Measurements from ENCODE around the gene MLX.
A peak's percentile ranks its signal among the peaks of the same experiment; 100 is the strongest.
"Not testable (repeated sequence)": the region's sequence is repeated elsewhere in the genome, so short reads cannot be mapped to it uniquely, and the experiment has no call there.

Gene MLX

GRCh38 chr17:42555122-42555622 is 11.7 kb upstream of the MLX start:
- no peak for DNase-seq (ENCODE audit: low spot score)

GRCh38 chr17:42555961-42556617 is 10.8 kb upstream of the MLX start:
- not testable (repeated sequence) for DNase-seq (ENCODE audit: low spot score)

GRCh38 chr17:42559075-42559474 is 7.8 kb upstream of the MLX start:
- no peak for DNase-seq (ENCODE audit: low spot score)

GRCh38 chr17:42560246-42560645 is 6.7 kb upstream of the MLX start:
- DNase-seq (ENCODE audit: low spot score): no peak

DNA sequence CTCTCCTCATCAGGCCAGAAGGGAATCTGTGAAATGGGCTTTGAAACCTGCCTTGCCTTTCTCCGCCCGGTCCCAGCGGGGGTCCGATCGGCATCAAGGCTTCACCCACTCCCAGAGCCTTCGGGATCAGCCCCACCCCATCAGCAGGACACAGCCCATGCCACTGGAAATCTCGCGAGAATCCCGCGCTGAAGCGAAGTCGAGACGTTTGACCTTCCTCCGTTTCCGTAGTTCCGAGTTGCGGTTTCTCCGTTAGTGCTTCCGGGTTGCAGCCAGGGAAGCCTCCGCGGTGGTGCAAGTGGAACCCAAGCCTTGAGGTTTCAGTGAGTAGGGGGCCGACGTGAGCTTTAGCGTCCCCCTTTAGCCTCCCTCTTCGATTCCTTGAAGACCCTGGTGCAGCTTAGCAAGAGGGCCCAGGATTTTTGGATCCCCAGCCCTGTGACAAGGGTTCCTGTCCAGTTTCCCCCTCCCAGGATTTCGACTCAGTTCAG is 5.0 kb upstream of the MLX start, which contains the start of gene COASY:
Gene COASY, plus strand, starts transcription at position 252 of the 491 bp plus-strand sequence. CDS start 475 bp downstream, outside the sequence.
- DNase-seq (ENCODE audit: low spot score): peak; percentile 94

GRCh38 chr17:42562388-42563142 is 4.3 kb upstream of the MLX start:
- DNase-seq (ENCODE audit: low spot score): no peak

GRCh38 chr17:42563143-42563509 is 3.8 kb upstream of the MLX start:
- DNase-seq (ENCODE audit: low spot score): no peak

DNA sequence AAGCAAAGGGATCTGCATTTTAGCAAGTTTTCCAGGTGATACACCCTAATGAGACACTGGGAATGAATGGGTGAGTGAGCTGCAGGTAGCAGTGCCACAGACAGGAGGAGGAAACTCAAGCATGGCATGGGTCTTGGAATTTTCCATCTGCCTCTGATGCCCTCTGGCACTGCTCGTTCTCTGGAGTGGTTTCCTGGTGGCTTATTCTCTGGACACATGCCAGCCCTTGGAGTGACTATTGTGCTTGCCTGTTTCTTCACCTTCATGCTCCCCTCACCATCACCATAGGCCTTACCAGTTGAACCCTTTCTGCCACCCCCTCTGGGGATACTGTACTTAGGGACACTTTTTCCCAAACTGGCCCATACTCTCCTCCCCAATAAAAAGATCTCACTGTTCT is 3.4 kb upstream of the MLX start:
- DNase-seq (ENCODE audit: low spot score): no peak

DNA sequence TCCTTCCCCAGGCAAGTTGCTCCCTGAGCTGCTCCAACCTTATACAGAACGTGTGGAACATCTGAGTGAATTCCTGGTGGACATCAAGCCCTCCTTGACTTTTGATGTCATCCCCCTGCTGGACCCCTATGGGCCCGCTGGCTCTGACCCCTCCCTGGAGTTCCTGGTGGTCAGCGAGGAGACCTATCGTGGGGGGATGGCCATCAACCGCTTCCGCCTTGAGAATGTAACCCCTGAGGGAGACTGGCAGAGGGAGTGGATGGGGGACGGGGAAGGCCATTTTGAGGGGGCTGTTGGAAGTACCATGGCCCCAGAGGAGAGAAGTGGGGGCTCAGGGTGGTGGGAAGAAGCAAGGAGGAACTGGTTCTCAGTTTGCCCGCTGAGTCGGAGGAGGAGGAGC is 3.0 kb upstream of the MLX start:
- DNase-seq (ENCODE audit: low spot score): no peak

DNA sequence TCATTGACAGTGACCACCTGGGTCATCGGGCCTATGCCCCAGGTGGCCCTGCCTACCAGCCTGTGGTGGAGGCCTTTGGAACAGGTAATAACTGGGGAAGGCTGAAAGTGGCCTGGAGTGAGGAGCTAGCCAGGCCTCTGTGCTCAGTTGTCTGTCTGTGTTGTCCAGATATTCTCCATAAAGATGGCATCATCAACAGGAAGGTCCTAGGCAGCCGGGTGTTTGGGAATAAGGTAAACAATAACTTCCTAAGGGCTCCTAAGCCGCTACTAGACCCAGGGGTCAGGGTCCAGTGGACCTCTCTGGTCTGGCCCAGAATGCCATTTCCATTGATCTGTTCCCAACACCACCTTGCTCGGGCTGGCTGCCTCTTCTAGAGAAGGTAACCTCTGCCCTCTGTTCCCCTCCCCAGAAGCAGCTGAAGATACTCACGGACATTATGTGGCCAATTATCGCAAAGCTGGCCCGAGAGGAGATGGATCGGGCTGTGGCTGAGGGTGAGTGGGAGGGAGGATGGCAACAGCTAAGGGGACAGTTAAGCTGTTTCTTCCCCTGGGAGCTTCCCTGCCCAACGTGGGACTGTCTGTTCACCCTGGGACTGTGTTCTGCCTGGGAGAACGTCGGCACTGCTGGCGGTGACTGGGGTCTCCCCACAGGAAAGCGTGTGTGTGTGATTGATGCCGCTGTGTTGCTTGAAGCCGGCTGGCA is 1.9 kb upstream of the MLX start:
- DNase-seq (ENCODE audit: low spot score): no peak

GRCh38 chr17:42565523-42566214 is 1.2 kb upstream of the MLX start:
- no peak for DNase-seq (ENCODE audit: low spot score)

DNA sequence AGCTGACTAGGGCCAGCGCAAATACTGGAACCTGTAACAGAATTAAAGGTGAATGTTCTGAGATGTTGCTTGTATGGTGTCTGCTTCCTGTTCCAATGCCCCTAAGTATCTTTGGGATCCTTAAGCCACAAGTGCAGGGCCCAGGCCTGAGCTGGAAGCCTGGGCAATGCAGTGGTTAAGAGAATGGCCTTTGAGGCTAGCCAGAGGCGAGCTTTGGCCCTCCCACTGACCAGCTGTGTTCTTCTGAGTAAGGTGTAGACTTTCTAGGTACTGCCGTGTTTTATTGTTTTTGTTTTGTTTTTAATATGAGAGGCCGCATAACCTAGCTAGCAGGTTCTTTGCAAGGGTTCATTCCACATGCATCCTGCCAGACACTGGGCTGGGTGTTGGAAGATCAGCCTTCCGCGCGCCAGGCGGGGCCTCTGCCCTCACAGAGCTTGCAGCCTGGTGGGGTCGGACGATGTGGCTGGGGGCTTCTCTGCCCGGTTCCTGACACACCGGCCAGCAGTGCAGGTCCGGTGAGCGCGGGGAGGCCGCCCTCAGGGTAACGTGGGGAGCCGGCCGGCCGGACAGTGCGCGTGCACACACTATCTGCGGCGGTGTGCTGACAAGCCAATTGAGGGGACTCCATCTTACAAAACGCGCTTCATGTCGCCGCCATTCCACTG is 551 bp upstream of the MLX start:
- no peak for DNase-seq (ENCODE audit: low spot score)

DNA sequence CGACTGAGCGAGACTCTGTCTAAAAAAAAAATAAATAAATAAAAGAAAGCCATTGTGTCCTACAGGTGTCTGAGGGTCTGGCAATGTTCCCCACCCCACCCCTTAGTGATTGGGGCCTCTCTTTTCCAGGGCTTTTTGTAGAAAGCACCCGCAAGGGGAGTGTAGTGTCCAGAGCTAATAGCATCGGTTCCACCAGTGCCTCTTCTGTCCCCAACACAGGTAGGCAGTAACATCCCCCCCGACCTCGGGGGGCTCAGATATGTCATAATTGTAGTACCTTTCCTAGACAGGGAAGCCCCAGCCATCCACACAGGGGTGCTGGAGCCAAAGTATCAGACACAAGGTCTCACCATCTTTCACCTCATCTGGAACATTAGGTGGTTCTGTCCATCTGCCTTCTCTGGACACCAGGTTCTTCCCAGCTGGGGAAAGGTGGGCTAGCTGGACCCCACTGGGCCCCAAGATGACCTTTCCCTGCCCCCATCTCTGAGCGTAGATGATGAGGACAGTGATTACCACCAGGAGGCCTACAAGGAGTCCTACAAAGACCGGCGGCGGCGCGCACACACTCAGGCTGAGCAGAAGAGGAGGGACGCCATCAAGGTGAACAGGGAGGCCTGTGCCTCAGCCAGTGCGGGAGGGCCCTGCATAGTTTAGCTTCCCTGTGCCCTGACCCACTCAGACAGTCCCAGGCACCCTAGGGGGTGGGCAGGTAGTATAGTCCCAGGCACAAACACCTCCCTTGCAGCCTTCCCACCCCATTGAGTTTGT is 1.6 kb downstream of the MLX start:
- DNase-seq (ENCODE audit: low spot score): no peak

- DNase-seq (ENCODE audit: low spot score): no peak
Measured at GRCh38 chr17:42571435-42572225, 4.7 kb downstream of the MLX start.

GRCh38 chr17:42573095-42573494 is 6.2 kb downstream of the MLX start:
- DNase-seq (ENCODE audit: low spot score): no peak

DNA sequence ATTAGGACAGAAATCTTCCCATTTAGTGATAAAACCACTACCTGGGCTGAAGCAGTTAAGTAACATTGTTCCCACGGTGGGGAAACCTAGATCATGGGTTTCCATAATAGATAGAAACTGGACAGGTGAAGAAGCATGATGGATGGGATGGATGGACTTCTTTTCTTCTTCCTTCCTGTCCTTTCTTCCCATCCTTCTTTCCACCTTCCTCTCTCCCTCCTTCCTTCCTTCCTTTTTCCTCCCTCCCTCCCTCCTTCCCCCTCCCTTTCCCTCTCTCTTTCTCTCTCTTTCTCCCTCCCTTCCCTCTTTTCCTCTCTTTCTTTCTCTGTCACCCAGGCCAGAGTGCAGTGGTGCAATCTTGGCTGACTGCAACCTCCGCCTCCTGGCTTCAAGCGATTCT is 7.6 kb downstream of the MLX start:
- DNase-seq (ENCODE audit: low spot score): no peak

GRCh38 chr17:42577140-42577531 is 10.2 kb downstream of the MLX start:
- no peak for DNase-seq (ENCODE audit: low spot score)

GRCh38 chr17:42577532-42578281 is 10.8 kb downstream of the MLX start, which contains the start of gene PSMC3IP:
Gene PSMC3IP (minus strand): TSS chr17:42577729. CDS start chr17:42577686, 43 bp downstream.
- DNase-seq (ENCODE audit: low spot score): peak; percentile 94

DNA sequence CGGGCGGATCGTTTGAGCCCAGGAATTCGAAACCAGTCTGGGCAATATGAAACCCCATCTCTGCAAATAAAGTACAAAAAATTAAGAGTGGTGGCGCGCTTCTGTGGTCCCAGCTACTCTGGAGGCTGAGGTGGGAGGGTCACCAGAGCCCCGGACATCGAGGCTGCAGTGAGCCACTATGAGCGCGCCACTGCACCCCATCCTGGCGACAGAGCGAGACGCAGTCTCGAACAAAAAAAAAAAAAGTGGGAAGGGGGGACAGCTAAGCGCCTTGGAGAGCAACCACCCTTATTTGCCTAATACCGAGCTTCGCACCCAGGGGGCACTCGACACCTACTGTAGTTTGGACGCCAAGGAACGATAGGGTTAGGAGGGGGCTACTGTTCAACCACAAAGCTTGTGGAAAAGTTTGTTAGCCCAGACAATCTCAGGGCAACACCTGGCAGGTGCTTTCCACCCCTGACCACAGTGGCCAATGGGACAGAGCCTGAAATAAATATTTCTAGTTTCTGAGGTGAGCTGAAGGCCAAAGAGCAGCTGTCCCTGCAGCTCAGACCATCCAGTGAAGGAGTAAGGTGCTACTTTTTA is 11.5 kb downstream of the MLX start:
- peak; percentile 70 for DNase-seq (ENCODE audit: low spot score)

Data from globus pallidus (tissue), 1 donor.